Forelimb muscle (tissue), 1 donor: Measurements from ENCODE around the gene DEK. TPM values are rescaled to one million over a fixed set of nuclear protein-coding genes. Genes with fewer than 3 reads are reported as not detected.
"Not testable (repeated sequence)": the region's sequence is repeated elsewhere in the genome, so short reads cannot be mapped to it uniquely, and the experiment has no call there.

Source experiments
- DNase-seq: peaks from one replicate; pipeline ENCODE4 v3.0.0-alpha.2; 2013; ENCODE audit warnings: low read depth
- polyA plus RNA-seq: library from polyadenylated mRNA; unstranded; fragments of 120-200 nt; gene quantifications from one replicate; pipeline ENCODE4 v1.2.1, GENCODE V29; 2013; ENCODE audit not compliant: insufficient read length

DEK gene
- polyA plus RNA-seq, 1 donor = 105 TPM

DNA sequence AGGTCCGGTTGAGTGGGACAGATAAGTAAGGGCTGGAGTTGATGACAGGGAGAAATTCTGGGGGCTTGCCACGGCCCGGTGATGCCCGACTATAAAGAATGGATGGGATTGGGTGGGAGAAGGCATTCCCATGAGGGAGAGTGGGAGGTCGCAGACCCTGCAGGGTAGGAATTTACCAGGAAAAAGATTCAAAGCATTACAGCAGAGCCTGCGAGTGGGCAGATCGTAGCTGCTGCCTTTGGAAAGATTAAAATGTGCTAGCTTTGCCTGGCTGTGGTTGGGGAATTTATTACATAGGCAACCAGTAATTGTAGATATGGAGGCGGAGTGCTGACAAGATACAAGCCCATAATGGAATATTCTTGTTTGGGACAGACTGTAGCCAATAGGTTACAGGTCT is 59.6 kb downstream of the DEK start:
- no peak for DNase-seq

DNA sequence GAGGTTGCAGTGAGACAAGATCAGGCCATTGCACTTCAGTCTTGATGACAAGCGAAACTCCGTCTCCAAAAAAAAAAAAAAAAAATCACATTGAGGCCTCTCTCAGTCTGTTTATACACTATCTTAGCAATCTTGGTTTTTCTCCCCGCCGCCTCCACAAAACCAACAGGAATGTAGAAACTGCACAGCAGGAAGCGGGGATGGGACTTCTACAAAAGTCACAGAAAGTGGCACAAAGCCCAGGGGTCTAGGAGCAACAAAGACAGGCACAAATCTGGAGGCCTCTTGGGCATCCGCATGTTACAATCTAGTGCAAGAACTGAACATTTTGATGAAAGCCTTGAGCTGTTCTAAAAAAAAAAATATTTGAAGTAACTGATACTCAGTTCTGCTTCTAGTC is 60.5 kb downstream of the DEK start:
- DNase-seq = no peak

DNA sequence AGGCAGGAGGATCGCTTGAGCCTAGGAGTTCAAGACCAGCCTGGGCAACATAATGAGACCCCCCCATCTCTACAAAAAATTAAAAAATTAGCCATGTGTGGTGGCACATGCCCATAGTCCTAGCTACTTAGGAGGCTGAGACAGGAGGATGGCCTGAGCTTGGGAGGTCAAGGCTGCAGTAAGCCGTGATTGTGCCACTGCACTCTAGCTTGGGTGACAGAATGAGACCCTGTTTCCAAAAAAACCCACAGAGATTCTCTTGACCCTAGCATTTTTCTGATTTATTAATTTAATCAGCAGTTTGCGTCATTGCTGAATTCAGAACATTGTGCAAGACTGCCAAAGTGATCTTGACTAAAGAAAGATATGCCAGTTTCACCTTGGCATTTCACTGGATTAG is 72.3 kb downstream of the DEK start:
- no peak for DNase-seq

DNA sequence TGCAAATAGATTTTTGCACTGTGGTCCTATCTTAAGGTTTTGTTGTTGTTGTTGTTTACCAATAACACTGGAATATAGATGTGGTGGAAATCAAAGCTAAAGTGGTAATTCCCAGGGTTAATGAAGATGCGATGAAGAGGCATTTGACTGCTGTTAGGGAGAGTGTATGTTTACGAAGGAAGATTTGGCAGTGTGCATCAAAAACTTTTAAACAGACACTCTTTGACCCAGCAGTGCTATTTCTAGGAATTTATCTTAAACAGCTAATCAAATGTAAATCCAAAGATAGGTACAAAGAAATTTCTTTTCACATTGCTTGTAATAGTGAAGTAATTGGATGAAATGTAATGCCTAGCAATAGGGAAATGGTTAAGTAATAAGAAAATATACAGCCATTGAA is 75.1 kb downstream of the DEK start:
- DNase-seq = no peak

DNA sequence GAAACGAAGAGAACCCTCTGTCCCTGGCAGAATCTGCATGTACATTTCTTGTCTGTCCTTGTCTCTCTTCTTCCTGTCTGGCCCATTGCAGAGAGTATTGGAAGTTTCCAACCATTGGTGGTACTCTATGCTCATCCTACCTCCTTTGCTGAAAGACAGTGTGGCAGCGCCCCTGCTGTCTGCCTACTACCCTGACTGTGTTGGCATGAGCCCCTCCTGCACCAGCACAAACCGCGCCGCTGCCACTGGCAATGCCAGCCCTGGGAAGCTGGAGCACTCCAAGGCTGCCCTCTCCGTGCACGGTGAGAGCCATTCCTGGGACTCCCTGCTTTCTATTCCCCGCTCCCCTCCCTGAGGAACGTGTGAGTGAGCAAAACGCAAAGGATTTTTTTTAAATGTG is 76.6 kb downstream of the DEK start:
- DNase-seq = no peak

DNA sequence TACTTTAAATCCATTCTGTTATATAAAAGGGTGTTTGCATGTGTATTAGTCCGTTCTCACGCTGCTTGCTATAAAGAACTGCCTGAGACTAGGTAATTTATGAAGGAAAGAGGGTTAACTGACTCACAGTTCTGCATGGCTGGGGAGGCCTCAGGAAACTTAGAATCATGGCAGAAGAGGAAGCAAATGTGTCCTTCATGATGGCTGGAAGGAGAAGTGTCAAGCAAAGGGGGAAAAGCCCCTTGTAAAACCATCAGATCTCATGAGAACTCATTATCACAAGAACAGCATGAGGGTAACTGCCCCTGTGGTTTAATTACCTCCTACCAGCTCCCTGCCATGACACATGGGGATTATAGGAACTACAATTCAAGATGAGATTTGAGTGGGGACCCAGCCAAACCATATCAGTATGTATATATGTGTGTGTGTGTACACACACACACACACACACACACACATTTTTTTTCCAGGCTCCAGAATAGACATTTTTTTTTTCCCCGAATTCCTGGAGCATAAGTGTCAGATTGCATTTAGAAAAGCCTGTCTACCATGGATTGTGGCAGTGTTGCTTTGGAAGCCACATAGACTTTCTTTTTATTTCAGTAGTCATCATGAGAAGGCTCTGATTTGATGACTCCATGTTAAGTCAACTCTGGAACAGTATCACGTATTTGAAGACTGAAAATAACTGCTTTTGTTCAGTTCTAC is 77.6 kb downstream of the DEK start:
- DNase-seq = no peak

DNA sequence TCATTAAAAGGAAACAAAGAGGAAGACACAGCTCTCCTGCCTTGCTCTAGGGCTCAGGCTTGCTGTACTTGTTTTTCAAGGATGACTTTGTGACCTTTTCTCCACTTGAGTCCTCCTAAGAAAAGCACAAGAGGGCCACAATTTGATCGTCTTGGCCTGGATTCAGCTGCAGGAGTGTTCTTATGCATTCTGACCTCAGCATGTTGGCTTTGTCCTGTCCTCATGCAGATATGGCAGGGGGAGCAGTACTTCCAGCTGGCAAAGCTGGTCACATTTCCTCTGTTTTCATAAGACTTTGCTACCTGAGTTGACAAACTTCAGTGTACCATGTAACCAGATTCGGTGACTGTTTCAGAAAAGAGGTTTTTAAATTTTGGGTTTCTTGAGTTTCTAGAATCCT is 78.3 kb downstream of the DEK start:
- DNase-seq = no peak

DNA sequence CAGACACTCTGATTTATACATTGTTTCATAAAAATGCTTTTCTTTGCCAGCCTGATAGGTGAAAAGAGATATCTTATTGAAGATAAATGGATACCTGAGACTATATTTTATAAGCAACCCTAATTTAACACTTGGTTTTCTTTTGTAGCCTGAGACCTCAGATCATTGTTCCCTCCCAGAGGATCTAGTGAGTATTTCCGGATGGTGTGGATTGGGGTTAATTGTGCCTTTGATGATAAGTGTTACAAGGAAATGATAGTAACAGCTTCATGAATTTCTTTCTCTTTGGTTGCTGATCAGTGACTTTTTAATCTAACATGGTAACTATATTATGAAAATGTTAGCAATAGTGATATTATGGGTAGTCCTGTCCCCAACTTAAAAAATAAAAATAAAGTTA is 78.7 kb downstream of the DEK start:
- DNase-seq = no peak

DNA sequence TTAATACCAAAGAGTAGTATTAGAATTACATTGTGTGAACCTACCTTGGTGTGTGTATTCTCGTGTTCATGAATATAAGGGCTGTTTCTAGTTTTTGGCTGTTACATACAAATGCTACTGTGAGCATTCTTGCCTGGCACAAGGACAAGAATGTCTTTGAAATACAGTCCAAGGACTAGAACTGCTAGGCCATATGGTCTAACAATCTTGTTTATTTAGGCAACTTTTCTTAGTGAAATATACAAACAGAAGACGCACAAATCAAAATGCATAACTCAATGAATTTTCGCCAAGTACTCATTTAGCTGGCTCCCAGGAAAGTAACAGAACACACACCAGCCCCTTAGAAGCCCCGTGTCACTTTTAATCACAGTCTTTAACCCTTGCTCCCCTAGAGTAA is 80.6 kb downstream of the DEK start:
- DNase-seq = no peak

DNA sequence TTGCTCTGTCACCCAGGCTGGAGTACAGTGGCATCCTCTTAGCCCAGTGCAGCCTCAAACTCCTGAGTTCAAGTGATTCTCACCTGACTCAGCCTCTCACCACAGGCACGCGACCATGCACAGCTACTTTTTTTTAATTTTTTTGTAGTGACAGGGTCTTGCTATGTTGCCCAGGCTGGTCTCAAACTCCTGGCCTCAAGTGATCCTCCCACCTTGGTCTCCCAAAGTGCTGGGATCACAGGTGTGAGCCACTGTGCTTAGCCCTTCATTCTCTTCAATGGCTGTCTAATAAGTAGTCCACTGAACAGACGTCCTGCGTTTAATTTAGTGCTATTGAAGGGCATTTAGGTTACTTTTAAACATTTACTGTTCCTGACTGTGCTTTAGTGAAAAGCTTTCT is 81.8 kb downstream of the DEK start:
- DNase-seq = no peak

DNA sequence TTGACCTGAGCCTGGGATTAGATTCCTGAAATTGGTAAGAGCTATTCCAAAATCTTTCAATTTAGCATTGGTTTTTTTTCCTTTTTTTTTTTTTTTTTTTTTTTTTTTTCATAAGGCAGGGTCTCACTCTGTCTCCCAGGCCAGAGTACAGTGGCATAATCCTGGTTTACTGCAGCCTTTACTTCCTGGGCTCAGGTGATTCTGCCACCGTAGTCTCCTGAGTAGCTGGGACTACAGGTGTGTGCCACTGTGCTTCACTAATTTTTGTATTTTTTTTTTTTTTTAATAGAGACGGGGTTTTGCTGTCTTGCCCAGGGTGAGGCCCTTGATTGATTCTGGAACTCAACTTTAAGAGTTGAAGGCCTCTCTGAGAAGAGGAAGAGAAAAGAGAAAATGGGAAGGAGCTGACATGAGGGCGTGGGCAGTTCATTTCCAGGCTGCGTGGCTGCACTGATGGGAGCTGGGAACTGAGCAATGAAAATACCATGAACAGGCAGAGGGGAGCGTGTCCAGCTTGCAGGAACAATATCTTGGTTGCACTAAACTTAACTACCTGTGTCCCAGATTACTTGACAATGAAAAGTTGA is 84.5 kb downstream of the DEK start:
- no peak for DNase-seq

DNA sequence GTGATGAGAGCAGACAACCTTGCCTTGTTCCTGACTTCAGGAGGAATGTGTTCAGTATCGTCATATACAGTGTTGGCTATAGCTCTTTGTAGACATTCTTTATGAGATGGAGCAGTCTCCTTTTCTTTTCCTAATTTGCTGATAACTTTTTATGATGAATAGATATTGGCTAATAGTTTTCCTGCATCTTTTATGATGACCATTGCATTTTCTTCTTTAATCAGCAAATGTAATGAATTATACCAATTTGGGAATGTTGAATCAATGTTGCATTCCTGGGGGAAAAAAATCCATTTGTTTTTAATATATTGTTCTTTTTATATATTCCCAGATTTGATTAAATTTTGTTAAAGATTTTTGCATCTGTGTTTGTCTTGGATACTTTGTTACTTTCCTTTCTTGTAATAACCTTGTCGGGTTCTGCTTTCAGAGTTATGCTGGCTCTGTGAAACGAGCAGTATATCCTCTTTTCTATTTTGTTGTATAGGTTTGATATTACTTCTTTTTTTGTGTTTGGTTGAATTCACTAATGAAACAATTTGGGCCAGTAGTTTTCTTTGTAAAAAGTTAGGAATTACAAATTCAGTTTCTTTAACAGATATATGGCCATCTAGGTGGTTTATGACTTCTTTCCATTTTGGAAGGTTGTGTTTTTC is 85.2 kb downstream of the DEK start:
- DNase-seq = no peak

DNA sequence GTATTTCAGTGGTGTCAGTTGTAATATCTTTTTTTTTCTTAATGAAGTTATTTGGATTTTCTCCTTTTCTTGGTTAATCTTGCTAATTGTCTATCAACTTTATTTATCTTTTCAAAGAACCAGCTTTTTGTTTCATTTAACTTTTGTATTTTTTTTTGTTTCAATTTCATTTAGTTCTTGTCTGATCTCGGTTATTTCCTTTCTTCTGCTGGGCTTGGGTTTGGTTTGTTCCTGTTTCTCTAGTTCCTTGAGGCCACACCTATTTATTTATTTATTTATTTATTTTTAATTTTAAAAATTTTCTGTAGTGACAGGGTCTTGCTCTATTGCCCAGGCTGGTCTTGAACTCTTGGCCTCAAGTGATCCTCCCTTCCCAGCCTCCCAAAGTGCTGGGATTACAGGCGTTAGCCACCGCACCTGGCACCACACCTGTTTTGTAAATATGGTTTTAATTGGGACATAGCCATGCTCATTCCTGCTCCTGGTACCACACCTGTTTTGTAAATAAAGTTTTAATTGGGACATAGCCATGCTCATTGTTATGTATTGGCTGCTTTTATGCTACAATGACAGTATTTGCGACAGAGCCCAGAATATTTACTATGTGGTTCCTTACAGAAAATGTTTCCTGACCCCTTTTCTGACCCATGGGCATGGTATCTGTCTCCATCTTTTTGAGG is 86.9 kb downstream of the DEK start:
- DNase-seq = no peak

DNA sequence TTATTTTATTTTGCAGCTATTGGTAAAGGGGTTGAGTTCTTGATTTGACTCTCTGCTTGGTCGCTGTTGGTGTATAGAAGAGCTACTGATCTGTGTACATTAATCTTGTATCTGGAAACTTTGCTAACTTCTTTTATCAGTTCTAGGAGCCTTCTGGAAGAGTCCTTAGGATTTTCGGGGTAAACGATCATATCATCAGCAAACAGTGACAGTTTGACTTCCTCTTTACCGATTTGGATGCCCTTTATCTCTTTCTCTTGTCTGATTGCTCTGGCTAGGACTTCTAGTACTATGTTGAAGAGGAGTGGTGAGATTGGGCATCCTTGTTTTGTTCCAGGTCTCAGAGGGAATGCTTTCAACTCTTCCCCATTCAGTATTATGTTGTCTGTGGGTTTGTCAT is 88.1 kb downstream of the DEK start:
- DNase-seq = not testable (repeated sequence)

Other genes with a start within 250 kb of the DEK start
- gene NHLRC1, start 141.9 kb downstream of the DEK start, polyA plus RNA-seq = 2.8 TPM
- gene TPMT, start 109.5 kb downstream of the DEK start, polyA plus RNA-seq = 5.4 TPM
- 28.3 TPM for gene KDM1B, start 109.1 kb downstream of the DEK start, polyA plus RNA-seq
- 10.6 TPM for gene RNF144B, start 122.8 kb upstream of the DEK start, polyA plus RNA-seq